Psoas muscle (tissue), 8 donors: Measurements from ENCODE around the gene DET1. TPM values are rescaled to one million over a fixed set of nuclear protein-coding genes. Genes with fewer than 3 reads are reported as not detected.
"Not testable (repeated sequence)": the region's sequence is repeated elsewhere in the genome, so short reads cannot be mapped to it uniquely, and the experiment has no call there.

Experiments used
- ATAC-seq, 4 donors: fragments of 200-7000 bp; cut with Tn5 transposase; one replicate each; pipeline ENCODE4 v1.9.1; 2020; ENCODE audit warnings: moderate library complexity in 3 of 4, mild to moderate bottlenecking in 2 of 4
- DNase-seq, 2 donors: peaks; one replicate each; pipeline ENCODE4 v3.0.0-alpha.2; 2020
- H3K27ac ChIP-seq: fragments of 200-600 bp; one replicate; pipeline ENCODE4 v1.8.0; 2022
- H3K27me3 ChIP-seq, 3 donors: fragments of 200-600 bp in 1 of 3; one replicate each; pipeline versions ENCODE4 v1.6.1 to v1.8.0; 2013 to 2022; ENCODE audit warnings: low read length in 2 of 3, mild to moderate bottlenecking in 2 of 3, moderate library complexity in 1 of 3; ENCODE audit not compliant: insufficient read depth in 3 of 3
- H3K36me3 ChIP-seq, 2 donors: fragments of 200-600 bp in 1 of 2; one replicate each; pipeline versions ENCODE4 v1.6.1 to v1.8.0; 2013 to 2022; ENCODE audit warnings: low read depth in 1 of 2, mild to moderate bottlenecking in 1 of 2, moderate library complexity in 1 of 2; ENCODE audit not compliant: insufficient read depth in 1 of 2
- H3K4me1 ChIP-seq: fragments of 200-600 bp; one replicate; pipeline ENCODE4 v1.8.0; 2022
- H3K4me3 ChIP-seq: fragments of 200-600 bp; one replicate; pipeline ENCODE4 v1.8.0; 2022; ENCODE audit warnings: mild to moderate bottlenecking
- H3K9me3 ChIP-seq: fragments of 200-600 bp; one replicate; pipeline ENCODE4 v1.8.0; 2022
- CTCF ChIP-seq: fragments of 200-600 bp; IDR thresholded peaks from one replicate; pipeline ENCODE4 v1.8.0; 2022; ENCODE audit warnings: antibody characterized with exemption
- WGBS, 3 donors: extraction: QIAGEN DNeasy Blood & Tissue Kit; methylation state at CpG; one replicate each; pipeline versions ENCODE4 v1.1.6 to v1.1.7; 2013; 5-methylcytosine and 5-hydroxymethylcytosine counted together
- intact Hi-C, 2 donors: fragments of 100-400 bp; cut with DNase I; formaldehyde crosslinking; loops; one replicate each; pipeline versions ENCODE4 v1.11.0 to v1.14.2; 2022
- polyA plus RNA-seq, 3 donors: library from polyadenylated mRNA; stranded (reverse); fragments of 200-250 nt; gene quantifications; one replicate each; pipeline ENCODE4 v1.2.3, GENCODE V29; 2013
- total RNA-seq, 4 donors: library from RNA; stranded (reverse); fragmentation: NEBNext Ultra II Directional in 2 of 4; extraction: Animal tissue kit (Norgen Biotek cat#: 25700) in 2 of 4; gene quantifications; one replicate each; pipeline versions ENCODE4 v1.2.1 to v1.2.4, GENCODE V29; 2021 to 2023
- donor health status: healthy with polysubstance abuse.
- donor health status: DM: no; HTN: no; CAD: no; lungs with moderate emphysema.
- donor health status: Bipolar disorder and iron deficiency.
- donor health status: healthy.
- donor health status: DM: yes; HTN: yes; CAD: no.
- donor health status: DM: no; HTN: no; CAD: no.
- donor health status: DM: no; HTN: no; CAD: no.
- donor health status: DM: yes; HTN: yes; CAD: no.

The DET1 gene
- total and polyA plus RNA-seq, 7 donors = 3.9 to 13.3 (median 7.0) TPM

DNA sequence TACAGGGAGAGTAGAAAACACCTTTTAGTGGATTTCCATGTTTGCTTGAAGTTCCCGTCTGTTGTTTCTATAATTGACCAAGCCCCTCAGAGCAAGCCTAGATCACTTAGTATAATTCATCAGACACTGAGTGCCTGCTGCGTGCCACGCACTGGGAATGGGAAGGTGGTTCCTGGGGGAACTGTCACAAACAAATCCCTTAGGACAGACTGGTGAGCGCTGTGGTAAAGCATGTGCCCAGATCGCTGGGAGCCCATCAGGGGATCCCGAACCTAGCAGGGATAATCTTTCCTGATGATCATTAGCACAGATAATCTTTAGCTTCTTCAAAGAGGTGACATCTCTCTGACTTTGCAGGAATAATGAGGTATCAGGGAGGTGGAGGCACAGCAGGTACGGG is 69.4 kb downstream of the DET1 start:
- H3K27ac ChIP-seq = no peak overlapping the region
- no peak for TF ChIP-seq CTCF
- intact Hi-C loops = loop anchor here (5.0 kb wide), 1 partner anchor 135 kb away; no protein-coding TSS in a partner anchor
- DNase-seq (no peak), ATAC-seq (no peak)
- no peak overlapping the region for H3K4me3 ChIP-seq
- H3K36me3 ChIP-seq = peaks cover 20 to 82% of the 10 kb centered on the region in 2 donors
- no peaks in the 10 kb centered on the region for H3K9me3 ChIP-seq
- no peaks in the 10 kb centered on the region for H3K4me1 ChIP-seq
- WGBS, 3 donors = 91 to 96% (median 92%) methylated on average over 7 of the region's 7 CpGs
- no peaks in the 10 kb centered on the region for H3K27me3 ChIP-seq

DNA sequence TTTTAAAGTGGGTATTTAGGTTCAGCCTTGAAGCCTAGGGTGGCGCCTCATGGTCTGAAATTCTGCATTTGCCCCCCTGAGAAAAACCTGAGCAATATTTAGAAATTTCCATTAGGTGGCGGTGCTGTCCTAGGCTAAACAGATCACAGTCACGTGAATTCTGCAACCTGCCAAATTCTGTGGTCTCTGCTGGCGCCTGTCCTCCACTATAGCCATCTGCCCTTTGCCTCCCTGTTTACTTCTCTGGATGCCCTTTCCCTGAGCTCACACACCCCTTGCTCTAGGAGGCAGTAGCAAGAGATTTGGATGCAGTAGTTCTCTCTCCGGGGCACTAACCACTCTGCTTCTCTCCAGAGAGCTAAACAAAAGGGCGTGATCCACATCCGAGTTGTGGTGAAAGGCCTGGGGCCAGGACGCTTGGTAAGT is 69.8 kb downstream of the DET1 start:
- no peak for DNase-seq
- Histone ChIP-seq H3K4me3 (no peak overlapping the region), H3K36me3 (peaks cover 20 to 86% of the 10 kb centered on the region in 2 donors), H3K27ac (no peak overlapping the region), H3K9me3 (no peaks in the 10 kb centered on the region), H3K4me1 (no peaks in the 10 kb centered on the region), H3K27me3 (no peaks in the 10 kb centered on the region)
- peak; percentile 70 to 84 (median 79) for ATAC-seq
- 49 to 64% (median 52%) methylated on average over 8 of the region's 8 CpGs for WGBS, 3 donors
- intact Hi-C loops = loop anchor here (5.0 kb wide), 1 partner anchor 136 kb away; no protein-coding TSS in a partner anchor
- peak; percentile 34 for TF ChIP-seq CTCF

GRCh38 chr15:88473661-88474293 is 72.7 kb downstream of the DET1 start:
- H3K4me3 ChIP-seq, H3K27ac ChIP-seq, DNase-seq, H3K9me3 ChIP-seq, H3K4me1 ChIP-seq, intact Hi-C loops, ATAC-seq, H3K27me3 ChIP-seq: not testable (repeated sequence)
- H3K36me3 ChIP-seq = peaks cover 13 to 97% of the 10 kb centered on the region in 2 donors
- 98 to 100% (median 100%) methylated on average over 4 of the region's 4 CpGs for WGBS, 3 donors

DNA sequence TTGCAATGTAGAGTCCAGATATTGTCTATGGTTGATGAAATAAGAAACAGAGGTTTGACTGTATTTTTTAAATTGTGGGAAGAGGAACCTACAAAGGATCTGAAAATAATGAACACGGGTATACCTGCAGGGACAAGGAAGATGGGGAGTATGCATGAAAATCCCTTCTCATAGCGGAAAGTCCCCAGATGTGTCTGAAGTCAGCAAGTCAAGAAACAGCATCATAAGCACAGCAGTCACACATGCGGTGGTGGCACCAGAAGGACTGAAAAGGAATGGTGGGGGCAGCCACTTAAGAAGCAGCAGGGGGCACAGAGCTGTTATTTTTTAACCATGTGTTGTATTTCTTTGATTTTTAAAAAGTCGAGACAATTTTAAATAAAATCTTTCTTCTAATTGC is 74.3 kb downstream of the DET1 start:
- intact Hi-C loops = no loop called here
- ATAC-seq (no peak), DNase-seq (no peak)
- H3K9me3 ChIP-seq = no peaks in the 10 kb centered on the region
- H3K27ac ChIP-seq = no peak overlapping the region
- 89 to 93% (median 90%) methylated on average over 4 of the region's 4 CpGs for WGBS, 3 donors
- no peak overlapping the region for H3K4me3 ChIP-seq
- peaks cover 13 to 83% of the 10 kb centered on the region in 2 donors for H3K36me3 ChIP-seq
- peaks cover 14% of the 10 kb centered on the region for H3K4me1 ChIP-seq
- TF ChIP-seq CTCF = no peak
- no peaks in the 10 kb centered on the region for H3K27me3 ChIP-seq

DNA sequence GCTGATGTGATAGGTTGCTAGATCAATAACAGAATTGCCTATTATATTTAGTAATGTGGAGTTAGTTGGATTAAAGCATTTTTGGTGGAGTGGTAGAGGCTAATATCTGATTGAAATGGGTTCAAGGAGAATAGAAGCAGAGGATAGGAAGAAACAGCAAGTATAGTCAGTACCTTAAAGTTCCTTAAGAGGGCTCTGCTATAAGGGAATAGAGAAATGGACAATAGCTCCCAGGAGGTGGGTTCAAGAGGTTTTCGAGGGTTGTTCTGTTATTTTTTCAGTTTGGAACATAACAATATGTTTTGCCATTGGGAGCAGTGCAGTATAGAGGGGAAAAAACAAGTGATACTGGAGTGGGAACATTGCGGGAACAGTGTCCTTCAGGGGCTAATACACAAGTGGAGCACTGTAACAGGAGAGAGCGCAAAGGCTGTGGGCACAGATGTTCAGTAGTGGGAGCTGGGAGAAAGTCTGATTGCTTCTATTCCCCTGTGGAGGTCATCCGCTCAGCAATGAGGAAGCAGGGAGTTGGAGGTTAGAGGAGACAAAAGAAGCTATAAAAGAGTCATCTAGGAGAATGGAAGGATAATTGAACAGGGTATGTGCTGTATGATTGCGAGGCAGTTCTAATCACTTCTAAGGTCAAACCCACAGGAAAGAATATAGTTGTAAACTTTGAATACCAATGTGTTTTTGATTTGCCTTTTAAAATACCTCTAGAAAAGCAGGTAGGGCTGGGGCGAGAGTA is 75.7 kb downstream of the DET1 start:
- no peaks in the 10 kb centered on the region for H3K9me3 ChIP-seq
- H3K4me3 ChIP-seq = no peak overlapping the region
- peaks cover 22% of the 10 kb centered on the region for H3K4me1 ChIP-seq
- TF ChIP-seq CTCF = no peak
- H3K27ac ChIP-seq = no peak overlapping the region
- intact Hi-C loops = no loop called here
- H3K27me3 ChIP-seq = no peaks in the 10 kb centered on the region
- no peak for DNase-seq
- ATAC-seq = no peak
- WGBS, 3 donors = 87 to 90% (median 89%) methylated on average over 6 of the region's 6 CpGs
- H3K36me3 ChIP-seq = peaks cover 10 to 69% of the 10 kb centered on the region in 2 donors
